Tibial nerve (tissue), 4 donors: ENCODE results near the gene ROBO1.

Source experiments
- EP300 ChIP-seq, 2 donors: sonication (generic); formaldehyde crosslinking; IDR thresholded peaks; one replicate each; pipeline ENCODE4 v1.6.1; 2017; ENCODE audit warnings: antibody characterized with exemption in 2 of 2, mild to moderate bottlenecking in 1 of 2
- POLR2A ChIP-seq, 2 donors: fragments of 450-650 bp; IDR thresholded peaks; one replicate each; pipeline ENCODE4 v1.6.1; 2017; ENCODE audit warnings: antibody characterized with exemption in 2 of 2, mild to moderate bottlenecking in 2 of 2, moderate library complexity in 2 of 2
- TF ChIP-seq, protein P1 (sequence below), 5 experiments: fragments of 200-600 bp in 3 of 5; fragments of 450-650 bp in 2 of 5; sonication (generic) in 3 of 5; IDR thresholded peaks; one replicate each; pipeline ENCODE4 v1.5.1; 2016 to 2019; ENCODE audit warnings: antibody characterized with exemption in 5 of 5, mild to moderate bottlenecking in 3 of 5, moderate library complexity in 2 of 5

DNA sequence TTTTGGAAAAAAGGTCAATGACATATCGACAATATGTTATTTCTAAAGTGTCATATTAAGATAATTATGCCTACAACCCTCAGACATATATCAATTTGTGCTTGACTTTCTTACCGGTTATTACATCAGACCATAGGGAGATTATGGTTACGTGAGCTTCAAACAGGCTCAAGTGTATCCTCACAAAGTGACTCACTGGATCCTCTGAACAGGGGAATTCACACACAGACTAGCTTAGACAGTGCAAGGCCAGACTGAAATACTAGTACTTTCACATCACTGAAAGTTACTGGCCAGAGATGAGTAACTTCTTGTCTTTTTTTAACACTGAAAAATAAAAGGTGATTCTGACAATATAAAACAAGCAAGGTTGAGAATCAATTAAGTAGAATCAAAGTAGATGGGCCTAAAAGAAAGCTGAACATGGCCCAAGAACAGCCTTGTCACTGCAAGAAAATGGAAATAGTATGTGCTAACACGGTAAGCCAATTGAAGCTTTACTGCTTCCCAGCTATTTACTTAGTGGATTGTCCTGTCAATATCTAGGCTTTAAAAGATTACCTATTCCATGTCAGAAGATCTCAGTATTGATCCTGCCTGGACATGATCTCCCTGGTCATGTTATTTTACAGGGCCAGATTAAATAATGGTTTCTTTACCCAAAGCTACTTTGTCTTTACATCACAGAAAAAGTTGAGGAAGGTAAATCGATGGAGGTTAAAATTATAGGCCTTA lies 848.6 kb downstream of the ROBO1 start:
- TF ChIP-seq, protein P1, sequence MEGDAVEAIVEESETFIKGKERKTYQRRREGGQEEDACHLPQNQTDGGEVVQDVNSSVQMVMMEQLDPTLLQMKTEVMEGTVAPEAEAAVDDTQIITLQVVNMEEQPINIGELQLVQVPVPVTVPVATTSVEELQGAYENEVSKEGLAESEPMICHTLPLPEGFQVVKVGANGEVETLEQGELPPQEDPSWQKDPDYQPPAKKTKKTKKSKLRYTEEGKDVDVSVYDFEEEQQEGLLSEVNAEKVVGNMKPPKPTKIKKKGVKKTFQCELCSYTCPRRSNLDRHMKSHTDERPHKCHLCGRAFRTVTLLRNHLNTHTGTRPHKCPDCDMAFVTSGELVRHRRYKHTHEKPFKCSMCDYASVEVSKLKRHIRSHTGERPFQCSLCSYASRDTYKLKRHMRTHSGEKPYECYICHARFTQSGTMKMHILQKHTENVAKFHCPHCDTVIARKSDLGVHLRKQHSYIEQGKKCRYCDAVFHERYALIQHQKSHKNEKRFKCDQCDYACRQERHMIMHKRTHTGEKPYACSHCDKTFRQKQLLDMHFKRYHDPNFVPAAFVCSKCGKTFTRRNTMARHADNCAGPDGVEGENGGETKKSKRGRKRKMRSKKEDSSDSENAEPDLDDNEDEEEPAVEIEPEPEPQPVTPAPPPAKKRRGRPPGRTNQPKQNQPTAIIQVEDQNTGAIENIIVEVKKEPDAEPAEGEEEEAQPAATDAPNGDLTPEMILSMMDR (IDR thresholded peaks at IDR 0.05), result no peak
- TF ChIP-seq POLR2A (IDR thresholded peaks at IDR 0.05) (no peak), EP300 (IDR thresholded peaks at IDR 0.05) (no peak)
